Keratinocyte (primary cell): Measurements from ENCODE around the gene STK32B. TPM values are rescaled to one million over a fixed set of nuclear protein-coding genes. Genes with fewer than 3 reads are reported as not detected.

Experiments
- DNase-seq: peaks from one replicate; pipeline ENCODE4 v3.0.0-alpha.2; 2011; ENCODE audit warnings: low read depth, missing footprints, low spot score
- FAIRE-seq: peaks from 2 replicates; lab custom pipeline; 2011; peaks lifted over from hg19 to GRCh38; lab: Jason Lieb, UNC
- H2AFZ ChIP-seq: 2 replicates; pipeline ENCODE4 v1.6.0; 2012; ENCODE audit warnings: low read length, control low read depth, inconsistent platforms; ENCODE audit not compliant: control insufficient read depth
- H3K27ac ChIP-seq: 2 replicates; pipeline ENCODE4 v1.5.1; 2011; ENCODE audit warnings: low read length; ENCODE audit not compliant: control insufficient read depth, insufficient read depth
- H3K27me3 ChIP-seq: 3 replicates; pipeline ENCODE4 v1.6.0; 2011; ENCODE audit warnings: low read length; ENCODE audit not compliant: control insufficient read depth, insufficient read depth; ENCODE audit errors: extremely low read depth
- H3K36me3 ChIP-seq, 2 experiments: 2 replicates in 1 of 2; 3 replicates in 1 of 2; pipeline ENCODE4 v1.5.1; 2011; ENCODE audit warnings: low read length in 2 of 2, mild to moderate bottlenecking in 1 of 2; ENCODE audit not compliant: control insufficient read depth in 2 of 2, insufficient read depth in 2 of 2; ENCODE audit errors: extremely low read depth in 1 of 2
- H3K4me1 ChIP-seq: 3 replicates; pipeline ENCODE4 v1.5.1; 2011; ENCODE audit warnings: low read length; ENCODE audit not compliant: control insufficient read depth, insufficient read depth; ENCODE audit errors: extremely low read depth
- H3K4me2 ChIP-seq: 3 replicates; pipeline ENCODE4 v1.6.0; 2011; ENCODE audit warnings: low read depth, low read length; ENCODE audit not compliant: control insufficient read depth, insufficient read depth; ENCODE audit errors: extremely low read depth
- H3K4me3 ChIP-seq, 3 experiments: fragments of 200-600 bp in 1 of 3; sonication (generic) in 1 of 3; 2 replicates in 2 of 3; 3 replicates in 1 of 3; pipeline ENCODE4 v1.5.1; 2011 to 2016; ENCODE audit warnings: low read length in 3 of 3, mild to moderate bottlenecking in 3 of 3, control low read depth in 2 of 3, inconsistent platforms in 1 of 3, low read depth in 1 of 3, mixed read lengths in 1 of 3, mixed run types in 1 of 3, moderate library complexity in 1 of 3; ENCODE audit not compliant: control insufficient read depth in 2 of 3, insufficient read depth in 2 of 3; ENCODE audit errors: extremely low read depth in 1 of 3
- H3K79me2 ChIP-seq: 2 replicates; pipeline ENCODE4 v1.6.0; 2012; ENCODE audit warnings: low read length; ENCODE audit not compliant: control insufficient read depth, insufficient read depth
- H3K9ac ChIP-seq: 3 replicates; pipeline ENCODE4 v1.6.0; 2011; ENCODE audit warnings: low read length; ENCODE audit not compliant: control insufficient read depth, insufficient read depth; ENCODE audit errors: extremely low read depth
- H3K9me1 ChIP-seq: 3 replicates; pipeline ENCODE4 v1.6.0; 2011; ENCODE audit warnings: low read length; ENCODE audit not compliant: control insufficient read depth, insufficient read depth; ENCODE audit errors: extremely low read depth
- H3K9me3 ChIP-seq: 2 replicates; pipeline ENCODE4 v1.5.1; 2012; ENCODE audit warnings: low read depth, low read length; ENCODE audit not compliant: control insufficient read depth
- H4K20me1 ChIP-seq: 3 replicates; pipeline ENCODE4 v1.6.0; 2011; ENCODE audit warnings: low read length; ENCODE audit not compliant: control insufficient read depth, insufficient read depth; ENCODE audit errors: extremely low read depth
- CTCF ChIP-seq, 3 experiments: IDR thresholded peaks in 1 of 3; conservative IDR thresholded peaks in 1 of 3; optimal IDR thresholded peaks in 1 of 3; 2 replicates in 2 of 3; 3 replicates in 1 of 3; pipeline versions ENCODE3 to v1.5.1; 2011; ENCODE audit warnings: low read length in 3 of 3, mild to moderate bottlenecking in 3 of 3, moderate library complexity in 2 of 3, control low read depth in 1 of 3, inconsistent platforms in 1 of 3; ENCODE audit not compliant: insufficient read depth in 2 of 3; ENCODE audit errors: extremely low read depth in 1 of 3
- EZH2 ChIP-seq: IDR thresholded peaks from one replicate; pipeline ENCODE4 v1.6.1; 2012; ENCODE audit warnings: inconsistent platforms, mild to moderate bottlenecking, low read length, moderate library complexity
- dilution Hi-C: fragments of 300-500 bp; cut with MboI; formaldehyde crosslinking; loops from one replicate; pipeline ENCODE4 v1.7.0; 2020; ENCODE audit warnings: low sequenced_read_pairs; ENCODE audit not compliant: extremely low pct_ligation_motif_present
- polyA plus RNA-seq, 5 experiments: library from polyadenylated mRNA; depleted of rRNA in 3 of 5; stranded (reverse) in 3 of 5; stranded (forward) in 1 of 5; unstranded in 1 of 5; fragments of >200 nt; gene quantifications; 1 replicate in 1 of 5; 2 replicates in 3 of 5; 3 replicates in 1 of 5; pipeline versions ENCODE4 v1.2.1 to v1.2.3, GENCODE V29; 2011 to 2012; ENCODE audit warnings: missing spikeins in 2 of 5, low read depth in 1 of 5, low replicate concordance in 1 of 5

Gene STK32B
- polyA plus RNA-seq, 1 donor (not counting 4 experiments of a cell fraction or from before 2014, with no cell fraction given), result 3.4 TPM

DNA sequence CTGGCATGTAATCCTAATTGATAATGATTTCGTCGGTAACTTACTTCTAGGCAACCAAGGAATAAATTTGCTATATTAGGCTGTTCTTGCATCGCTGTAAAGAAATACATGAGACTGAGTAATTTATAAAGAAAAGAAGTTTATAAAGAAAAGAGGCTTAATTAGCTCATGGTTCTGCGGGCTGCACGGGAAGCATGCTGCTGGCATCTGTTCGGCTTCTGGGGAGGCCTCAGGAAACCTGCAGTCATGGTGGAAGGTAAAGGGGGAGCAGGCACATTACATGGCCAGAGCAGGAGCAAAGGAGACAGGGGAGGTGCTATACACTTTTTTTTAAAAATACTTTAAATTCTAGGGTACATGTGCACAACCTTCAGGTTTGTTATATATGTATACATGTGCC is 290.2 kb downstream of the STK32B start:
- Histone ChIP-seq H3K4me2 (no peak overlapping the region), H3K9me3 (no peaks in the 10 kb centered on the region), H3K4me1 (no peaks in the 10 kb centered on the region), H3K36me3 (no peaks in the 10 kb centered on the region), H3K27ac (no peak overlapping the region), H2AFZ (no peak overlapping the region), H3K27me3 (no peaks in the 10 kb centered on the region), H3K9ac (no peak overlapping the region), H3K9me1 (no peaks in the 10 kb centered on the region), H4K20me1 (no peaks in the 10 kb centered on the region), H3K79me2 (no peaks in the 10 kb centered on the region), H3K4me3 (no peak overlapping the region)
- no peak for FAIRE-seq
- no peak for TF ChIP-seq CTCF (optimal IDR thresholded peaks at IDR 0.05 in 1 of 3, IDR thresholded peaks at IDR 0.05 in 1 of 3, conservative IDR thresholded peaks at IDR 0.05 in 1 of 3; ENCODE audit: extremely low read depth in 1 of 3, insufficient read depth in 2 of 3, low read length in 3 of 3)
- no peak for DNase-seq
- dilution Hi-C loops, result no loop called here

DNA sequence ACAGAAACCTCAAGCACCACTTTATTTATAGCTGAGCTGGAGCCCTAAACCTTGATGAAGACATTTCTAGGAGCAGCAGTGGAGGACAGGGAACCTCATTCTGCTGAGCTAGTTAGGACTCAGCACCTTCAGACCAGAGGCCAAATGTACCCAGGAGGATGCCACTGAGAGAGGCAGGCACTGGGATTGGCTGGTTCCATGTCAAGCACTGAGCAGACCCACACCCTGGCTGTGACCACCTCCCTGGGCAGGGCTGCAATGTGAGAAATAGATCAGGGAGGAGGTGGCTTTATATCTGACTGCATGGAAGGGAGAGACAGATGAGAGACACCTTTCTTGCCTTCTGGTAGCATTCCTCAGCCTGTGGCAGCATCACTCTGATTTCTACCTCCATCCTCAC is 304.6 kb downstream of the STK32B start:
- DNase-seq (no peak), FAIRE-seq (no peak)
- dilution Hi-C loops, result no loop called here
- Histone ChIP-seq H3K79me2 (no peaks in the 10 kb centered on the region), H3K4me3 (no peak overlapping the region), H3K27me3 (no peaks in the 10 kb centered on the region), H3K4me2 (no peak overlapping the region), H3K9me3 (no peaks in the 10 kb centered on the region), H4K20me1 (no peaks in the 10 kb centered on the region), H3K27ac (no peak overlapping the region), H3K9ac (no peak overlapping the region), H2AFZ (no peak overlapping the region), H3K4me1 (no peaks in the 10 kb centered on the region), H3K9me1 (no peaks in the 10 kb centered on the region), H3K36me3 (no peaks in the 10 kb centered on the region)
- TF ChIP-seq CTCF (optimal IDR thresholded peaks at IDR 0.05 in 1 of 3, IDR thresholded peaks at IDR 0.05 in 1 of 3, conservative IDR thresholded peaks at IDR 0.05 in 1 of 3; ENCODE audit: extremely low read depth in 1 of 3, insufficient read depth in 2 of 3, low read length in 3 of 3), result no peak
- TF ChIP-seq EZH2, result no peak
